DMS53 treated with DMSO at 0.1 percent for 48 hours (cell line): Measurements from ENCODE around the gene ZNF33A.
"Not testable (repeated sequence)": the region's sequence is repeated elsewhere in the genome, so short reads cannot be mapped to it uniquely, and the experiment has no call there.

Experiments
- DNase-seq: peaks from one replicate; lab custom pipeline; 2025; ENCODE audit not compliant: unreplicated experiment; lab: John Stamatoyannopoulos, UW

Gene ZNF33A

GRCh38 chr10:38010119-38010903 lies at the start of gene ZNF33A:
Gene ZNF33A (plus strand): TSS chr10:38010675. CDS start chr10:38012342, 1,667 bp downstream.
- peak; percentile 95 for DNase-seq

DNA sequence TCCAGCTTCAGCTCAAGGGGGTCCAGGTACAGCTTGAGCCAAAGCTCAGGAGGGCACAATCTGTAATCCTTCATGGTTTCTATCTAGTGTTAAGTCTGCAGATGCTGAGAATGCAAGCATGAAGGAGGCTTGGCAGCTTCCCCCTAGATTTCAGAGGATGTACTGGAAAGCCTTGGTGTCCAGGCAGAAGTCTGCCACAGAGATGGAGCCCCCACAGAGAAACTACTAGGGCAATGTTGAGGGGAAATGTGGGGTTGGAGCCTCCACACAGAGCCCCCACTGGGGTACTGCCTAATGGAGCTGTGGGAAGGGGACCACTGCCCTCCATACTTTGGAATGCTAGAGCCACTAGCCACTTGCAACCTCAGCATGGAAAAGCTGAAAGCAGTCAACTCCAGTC lies 45.5 kb upstream of the ZNF33A start:
- DNase-seq: no peak

- no peak for DNase-seq
Observed at GRCh38 chr10:37972396-37972795, 38.1 kb upstream of the ZNF33A start.

DNA sequence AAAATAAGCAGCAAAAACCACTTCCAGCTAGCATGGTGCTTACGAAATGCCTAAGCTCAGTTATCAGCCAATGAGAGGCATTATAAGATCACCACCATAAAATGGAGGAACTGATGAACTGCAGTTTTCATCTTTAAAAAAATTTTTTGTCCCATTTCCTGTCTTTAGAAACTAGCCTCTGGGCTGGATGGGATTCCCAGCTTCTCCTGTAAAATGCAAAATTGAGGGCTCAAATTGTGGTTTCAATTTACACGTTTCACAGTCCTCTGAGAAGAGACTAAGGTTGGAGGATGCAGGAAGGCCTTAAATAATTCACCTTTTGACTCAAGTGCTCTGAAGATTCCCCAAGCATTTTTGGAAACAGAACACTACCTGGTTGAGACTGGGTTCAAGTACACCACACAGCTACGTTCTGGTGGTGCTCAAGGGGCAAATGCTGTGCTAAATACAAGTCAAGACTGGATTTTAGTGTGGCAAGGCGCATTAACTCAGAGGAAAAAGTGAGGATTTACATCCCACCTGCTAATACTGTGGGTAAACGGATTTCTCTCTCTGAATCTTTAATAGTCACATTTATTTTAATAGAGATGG lies 35.0 kb upstream of the ZNF33A start:
- DNase-seq: peak; percentile 10

GRCh38 chr10:37976091-37976879 lies 34.2 kb upstream of the ZNF33A start, which contains the start of gene ZNF25:
Gene ZNF25 (minus strand): TSS chr10:37976647. CDS start chr10:37971722, 4,925 bp downstream.
- peak; percentile 97 for DNase-seq

- DNase-seq: no peak
Observed at GRCh38 chr10:37976880-37977203, 33.6 kb upstream of the ZNF33A start.

- DNase-seq: no peak
Observed at GRCh38 chr10:37991655-37992054, 18.8 kb upstream of the ZNF33A start.

DNA sequence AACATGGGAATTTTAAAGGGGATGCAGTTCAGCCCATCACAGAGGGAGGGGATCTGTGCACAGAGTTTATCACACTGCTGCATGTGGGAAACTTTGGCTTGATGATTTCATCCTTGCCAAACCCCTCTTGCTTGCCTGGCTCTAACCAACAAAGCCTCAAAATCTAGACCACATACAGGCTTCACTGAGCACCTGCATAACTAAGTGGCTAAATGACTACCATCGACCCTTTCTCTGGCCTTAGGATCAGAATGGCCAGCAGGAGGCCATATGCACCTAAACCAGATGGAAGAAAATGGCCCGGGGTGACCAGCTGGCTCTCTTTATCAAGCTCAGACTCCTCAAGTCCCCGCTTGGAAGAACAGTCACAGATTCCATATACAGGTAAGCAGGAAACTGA lies 18.4 kb upstream of the ZNF33A start:
- DNase-seq: no peak

- not testable (repeated sequence) for DNase-seq
Observed at GRCh38 chr10:37998920-37999319, 11.6 kb upstream of the ZNF33A start.

GRCh38 chr10:38000474-38000873 lies 10.0 kb upstream of the ZNF33A start:
- DNase-seq: not testable (repeated sequence)

DNA sequence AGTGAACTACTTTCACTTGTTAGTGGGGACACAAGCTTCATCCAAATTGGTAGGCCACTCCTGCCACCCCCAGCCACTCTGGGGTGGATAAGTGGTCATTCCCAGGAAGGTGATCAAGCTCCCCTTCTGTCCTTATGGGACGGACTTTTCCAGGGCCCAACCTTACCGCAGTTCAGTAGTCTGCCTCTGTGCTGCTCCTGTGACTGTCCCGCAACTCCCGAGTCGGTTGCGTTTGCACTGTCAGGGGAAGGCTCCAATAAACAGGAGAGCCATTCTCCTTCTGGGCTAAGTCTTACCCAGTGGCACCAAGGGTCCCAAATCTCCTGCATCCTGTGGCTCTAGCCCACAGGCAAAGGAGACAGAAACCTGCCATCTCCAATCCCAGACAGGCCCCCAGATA lies 7.4 kb upstream of the ZNF33A start:
- DNase-seq: no peak

- DNase-seq: no peak
Observed at GRCh38 chr10:38003588-38003987, 6.9 kb upstream of the ZNF33A start.

DNA sequence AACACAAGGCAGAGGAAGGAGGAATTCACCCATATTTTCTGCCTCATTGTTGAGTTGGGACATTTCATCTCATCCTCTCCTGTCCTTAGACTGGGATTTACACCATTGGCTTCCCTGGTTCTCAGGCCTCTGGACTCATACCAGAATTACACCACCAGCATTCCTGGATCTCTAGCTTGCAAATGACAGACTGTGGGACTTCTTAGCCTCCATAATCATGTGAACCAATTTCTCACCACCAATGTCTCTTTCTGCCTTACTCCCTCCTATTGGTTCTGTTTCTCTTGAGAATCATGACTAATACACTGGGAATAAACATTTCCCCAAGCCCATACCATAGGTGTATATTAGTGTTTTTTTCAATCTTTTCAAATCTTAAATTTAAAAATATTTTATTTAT lies 2.9 kb upstream of the ZNF33A start:
- no peak for DNase-seq

DNA sequence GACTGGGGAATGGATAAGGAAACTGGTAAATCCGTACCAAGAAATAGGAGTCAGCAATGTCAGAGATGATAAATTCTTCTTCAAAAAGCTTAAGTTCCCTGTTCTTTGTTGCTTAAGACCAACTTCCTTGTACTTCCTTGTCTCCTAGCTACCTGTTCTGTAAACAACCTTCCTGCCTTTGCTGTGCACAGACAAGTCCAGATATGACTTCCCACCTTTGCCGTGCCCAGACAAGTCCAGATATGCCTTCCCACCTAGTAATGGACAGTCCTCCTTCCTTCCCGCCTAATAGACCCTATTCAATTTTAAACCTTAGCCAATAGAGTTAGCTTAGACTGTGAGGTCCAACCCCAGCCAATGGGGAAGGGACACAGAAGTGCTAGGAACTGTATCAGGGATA lies 2.5 kb upstream of the ZNF33A start:
- DNase-seq: no peak

DNA sequence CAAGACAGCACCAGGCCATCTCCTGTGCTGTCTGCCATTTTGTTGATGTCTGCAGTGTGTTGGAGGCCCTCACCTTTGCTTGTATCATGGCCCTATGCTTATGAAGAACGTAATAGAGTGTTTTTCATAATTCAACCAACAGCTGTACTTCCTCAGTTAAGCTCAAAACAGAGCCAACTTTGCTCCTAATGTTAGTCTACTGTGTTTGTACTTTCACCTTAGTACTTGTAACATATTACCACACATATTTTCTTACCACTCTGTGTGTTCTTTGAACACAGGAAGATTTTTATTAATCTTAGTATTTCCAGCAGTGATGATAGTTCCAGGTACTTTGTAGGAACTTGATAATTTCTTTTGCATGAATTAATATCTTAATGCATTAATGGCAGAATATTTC lies 5.9 kb downstream of the ZNF33A start:
- DNase-seq: no peak

DNA sequence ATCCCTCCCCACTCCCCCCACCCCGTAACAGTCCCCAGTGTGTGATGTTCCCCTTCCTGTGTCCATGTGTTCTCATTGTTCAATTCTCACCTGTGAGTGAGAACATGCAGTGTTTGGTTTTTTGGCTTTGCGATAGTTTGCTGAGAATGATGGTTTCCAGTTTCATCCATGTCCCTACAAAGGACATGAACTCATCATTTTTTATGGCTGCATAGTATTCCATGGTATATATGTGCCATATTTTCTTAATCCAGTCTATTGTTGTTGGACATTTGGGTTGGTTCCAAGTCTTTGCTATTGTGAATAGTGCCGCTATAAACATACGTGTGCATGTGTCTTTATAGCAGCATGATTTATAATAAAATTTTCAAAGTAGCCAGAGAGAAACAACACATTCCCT lies 8.6 kb downstream of the ZNF33A start:
- DNase-seq: not testable (repeated sequence)

DNA sequence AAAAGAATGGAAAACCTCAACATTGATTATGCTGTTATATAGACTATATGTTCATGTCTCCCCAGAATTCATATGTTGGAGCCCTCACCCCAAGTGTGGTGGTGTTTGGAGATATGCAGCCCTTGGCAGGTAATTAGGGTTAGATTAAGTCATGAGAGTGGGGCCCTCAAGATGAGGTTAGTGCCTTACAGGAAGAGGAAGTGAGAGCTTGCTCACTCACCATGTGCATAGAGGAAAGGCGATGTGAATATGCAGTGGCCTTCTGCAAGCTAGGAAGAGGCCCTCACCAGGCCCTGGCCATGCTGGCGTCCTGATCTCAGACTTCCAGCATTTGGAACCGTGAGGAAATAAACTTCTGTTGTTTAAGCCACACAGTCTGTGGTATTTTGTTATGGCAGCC lies 14.8 kb downstream of the ZNF33A start:
- DNase-seq: no peak

GRCh38 chr10:38027986-38028385 lies 17.5 kb downstream of the ZNF33A start:
- DNase-seq: no peak

- no peak for DNase-seq
Observed at GRCh38 chr10:38032886-38033285, 22.4 kb downstream of the ZNF33A start.

DNA sequence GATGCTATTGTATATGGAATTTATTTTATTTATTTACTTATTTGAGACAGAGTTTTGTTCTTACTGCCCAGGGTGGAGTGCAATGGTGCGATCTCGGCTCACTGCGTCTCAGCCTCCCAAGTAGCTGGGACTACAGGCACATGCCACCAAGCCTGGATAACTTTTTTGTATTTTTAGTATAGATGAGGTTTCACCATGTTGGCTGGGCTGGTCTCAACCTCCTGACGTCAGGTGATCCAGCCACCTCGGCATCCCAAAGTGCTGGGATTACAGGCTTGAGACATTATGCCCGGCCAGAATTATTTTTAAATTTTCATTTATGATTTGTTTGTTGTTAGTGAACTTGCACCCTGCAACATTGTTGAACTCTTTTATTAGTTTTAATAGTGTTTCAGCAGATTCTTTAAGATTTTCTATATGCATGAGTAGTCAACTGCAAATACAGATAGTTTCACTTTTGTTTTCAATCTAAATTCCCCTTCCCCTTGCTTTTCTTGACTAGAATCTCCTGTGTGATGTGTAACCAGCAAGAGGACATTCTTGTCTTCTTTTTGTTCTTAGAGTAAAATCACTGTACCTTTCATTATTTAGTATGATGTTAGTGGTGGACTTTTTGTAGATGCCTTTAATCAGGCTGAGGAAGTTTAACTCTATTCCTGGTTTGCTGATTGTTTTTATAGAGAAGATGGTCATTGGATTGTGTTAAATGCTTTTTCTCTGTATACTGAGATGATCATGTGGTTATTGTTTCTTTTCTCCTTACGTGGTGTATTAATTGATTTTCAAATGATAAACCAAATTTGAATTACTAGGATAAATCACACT lies 27.8 kb downstream of the ZNF33A start:
- no peak for DNase-seq

DNA sequence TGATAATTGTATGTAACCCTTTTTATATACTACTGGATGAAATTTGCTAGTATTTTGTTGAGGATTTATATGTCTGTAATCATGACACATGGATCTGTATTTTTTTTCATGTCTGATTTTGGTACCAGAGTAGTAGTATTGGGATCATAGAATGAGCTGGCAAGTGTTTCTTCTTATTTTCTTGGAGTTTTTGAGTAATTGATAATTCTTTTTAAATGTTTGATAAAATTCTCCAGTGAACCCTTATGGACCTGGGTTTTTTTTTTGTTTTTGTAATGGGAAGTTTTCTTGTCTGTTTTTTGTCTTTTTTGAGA lies 28.4 kb downstream of the ZNF33A start:
- DNase-seq: no peak
